ENCODE results near the gene DDX25.

DDX25 gene

GRCh38 chr11:125931668-125932067 is 27.4 kb downstream of the DDX25 start:
- no peak overlapping the region for H3K4me3 ChIP-seq (ENCODE audit: low read depth, low read length)
- TF ChIP-seq CTCF (IDR thresholded peaks at IDR 0.05; ENCODE audit: low read depth, low read length), result no peak

- TF ChIP-seq CTCF (IDR thresholded peaks at IDR 0.05; ENCODE audit: low read depth, low read length), result no peak
- H3K4me3 ChIP-seq (ENCODE audit: low read depth, low read length), result no peak overlapping the region
Observed at GRCh38 chr11:125932301-125932700, 28.0 kb downstream of the DDX25 start.

- no peak for TF ChIP-seq CTCF (IDR thresholded peaks at IDR 0.05; ENCODE audit: low read depth, low read length)
- no peak overlapping the region for H3K4me3 ChIP-seq (ENCODE audit: low read depth, low read length)
Observed at GRCh38 chr11:125933030-125933813, 28.9 kb downstream of the DDX25 start.

GRCh38 chr11:125934473-125934872 is 30.2 kb downstream of the DDX25 start:
- H3K4me3 ChIP-seq (ENCODE audit: low read depth, low read length), result no peak overlapping the region
- TF ChIP-seq CTCF (IDR thresholded peaks at IDR 0.05; ENCODE audit: low read depth, low read length), result no peak

GRCh38 chr11:125935056-125935455 is 30.7 kb downstream of the DDX25 start:
- no peak overlapping the region for H3K4me3 ChIP-seq (ENCODE audit: low read depth, low read length)
- TF ChIP-seq CTCF (IDR thresholded peaks at IDR 0.05; ENCODE audit: low read depth, low read length), result no peak

- H3K4me3 ChIP-seq (ENCODE audit: low read depth, low read length), result no peak overlapping the region
- no peak for TF ChIP-seq CTCF (IDR thresholded peaks at IDR 0.05; ENCODE audit: low read depth, low read length)
Observed at GRCh38 chr11:125935618-125936199, 31.4 kb downstream of the DDX25 start.

- H3K4me3 ChIP-seq (ENCODE audit: low read depth, low read length), result no peak overlapping the region
Observed at GRCh38 chr11:125938418-125938817, 34.1 kb downstream of the DDX25 start.

More at GRCh38 chr11:125938418-125938817, 34.1 kb downstream of the DDX25 start:
- TF ChIP-seq CTCF (IDR thresholded peaks at IDR 0.05; ENCODE audit: low read depth, low read length), result no peak
